SK-N-SH (cell line): ENCODE results near the gene AGAP1. TPM values are rescaled to one million over a fixed set of nuclear protein-coding genes. Genes with fewer than 3 reads are reported as not detected.

Experiments
- CTCF ChIA-PET: fragments of 300-600, 350-600 bp; formaldehyde crosslinking; extraction: SDS; loops from one replicate; lab custom pipeline; 2021; lab: Yijun Ruan, JAX
- POLR2A ChIA-PET: fragments of 350-600 bp; sonication (Branson Sonifier 250); formaldehyde crosslinking; extraction: SDS; loops from one replicate; lab custom pipeline; 2020; ENCODE audit warnings: antibody characterized with exemption, inconsistent platforms; lab: Yijun Ruan, JAX
- DNase-seq: peaks from one replicate; pipeline ENCODE4 v3.0.0; 2012
- H2AFZ ChIP-seq: fragments of 200-600 bp; sonication (generic); 2 replicates; pipeline ENCODE4 v1.8.1; 2016; ENCODE audit warnings: antibody characterized with exemption, mild to moderate bottlenecking, low read depth
- H3F3A ChIP-seq: fragments of 200-600 bp; sonication (generic); replicated peaks from 2 replicates; pipeline ENCODE3; 2016; ENCODE audit warnings: antibody characterized with exemption, mild to moderate bottlenecking; ENCODE audit not compliant: insufficient read depth
- H3K27ac ChIP-seq, 2 experiments: fragments of 200-500 bp in 1 of 2; fragments of 200-600 bp in 1 of 2; sonication (Bioruptor generic) in 1 of 2; sonication (generic), shearing (Covaris generic) in 1 of 2; 2 replicates each; pipeline versions ENCODE4 v1.5.1 to v1.6.1; 2014 to 2016; ENCODE audit warnings: low read depth in 2 of 2, inconsistent platforms in 1 of 2, low read length in 1 of 2, mild to moderate bottlenecking in 1 of 2, mixed read lengths in 1 of 2
- H3K27me3 ChIP-seq: fragments of 200-600 bp; sonication (generic), shearing (Covaris generic); 2 replicates; pipeline ENCODE4 v1.6.1; 2016; ENCODE audit warnings: mixed run types; ENCODE audit not compliant: insufficient read depth
- H3K36me3 ChIP-seq, 2 experiments: fragments of 200-500 bp in 1 of 2; fragments of 200-600 bp in 1 of 2; sonication (Bioruptor generic) in 1 of 2; sonication (generic) in 1 of 2; replicated peaks in 1 of 2; 2 replicates each; pipeline versions ENCODE3 to v1.5.1; 2014 to 2016; ENCODE audit warnings: low read length in 1 of 2, mild to moderate bottlenecking in 1 of 2; ENCODE audit not compliant: insufficient read depth in 2 of 2, control insufficient read depth in 1 of 2
- H3K4me1 ChIP-seq, 2 experiments: fragments of 200-500 bp in 1 of 2; fragments of 200-600 bp in 1 of 2; sonication (Bioruptor generic) in 1 of 2; sonication (generic), shearing (Covaris generic) in 1 of 2; 2 replicates each; pipeline versions ENCODE4 v1.5.1 to v1.6.1; 2014 to 2016; ENCODE audit warnings: low read depth in 1 of 2, low read length in 1 of 2, mixed run types in 1 of 2; ENCODE audit not compliant: insufficient read depth in 2 of 2, control insufficient read depth in 1 of 2
- H3K4me2 ChIP-seq: fragments of 200-600 bp; sonication (generic), shearing (Covaris generic); 2 replicates; pipeline ENCODE4 v1.6.1; 2017; ENCODE audit warnings: mixed run types
- H3K4me3 ChIP-seq, 2 experiments: fragments of 200-500 bp in 1 of 2; fragments of 200-600 bp in 1 of 2; sonication (Bioruptor generic) in 1 of 2; sonication (generic), shearing (Covaris generic) in 1 of 2; 2 replicates each; pipeline versions ENCODE4 v1.5.1 to v1.8.1; 2014 to 2016; ENCODE audit warnings: low read depth in 2 of 2, inconsistent platforms in 1 of 2, low read length in 1 of 2, mild to moderate bottlenecking in 1 of 2, mixed read lengths in 1 of 2, moderate library complexity in 1 of 2
- H3K79me2 ChIP-seq: fragments of 200-600 bp; sonication (generic); 2 replicates; pipeline ENCODE4 v1.8.1; 2017; ENCODE audit warnings: mild to moderate bottlenecking; ENCODE audit not compliant: insufficient read depth
- H3K9ac ChIP-seq: fragments of 200-600 bp; sonication (generic); 2 replicates; pipeline ENCODE4 v1.6.1; 2017; ENCODE audit warnings: mixed run types
- H3K9me2 ChIP-seq: fragments of 200-600 bp; sonication (generic); 2 replicates; pipeline ENCODE4 v1.6.1; 2017; ENCODE audit warnings: mixed run types
- H3K9me3 ChIP-seq: fragments of 200-600 bp; sonication (generic); 2 replicates; pipeline ENCODE4 v1.6.1; 2017; ENCODE audit warnings: mixed run types, mild to moderate bottlenecking, moderate library complexity
- H4K20me1 ChIP-seq: fragments of 200-600 bp; sonication (generic); 2 replicates; pipeline ENCODE4 v1.6.1; 2017; ENCODE audit warnings: mild to moderate bottlenecking, mixed run types; ENCODE audit not compliant: insufficient read depth
- ELF1 ChIP-seq: IDR thresholded peaks from 2 replicates; pipeline ENCODE4 v1.4.0; 2012
- EP300 ChIP-seq, 2 experiments: IDR thresholded peaks; 2 replicates each; pipeline versions ENCODE4 v1.4.0 to v1.6.1; 2012; ENCODE audit warnings: borderline replicate concordance in 1 of 2, low read depth in 1 of 2, low read length in 1 of 2
- GABPA ChIP-seq: IDR thresholded peaks from 2 replicates; pipeline ENCODE4 v1.4.0; 2012; ENCODE audit warnings: low read depth, mild to moderate bottlenecking
- MEF2A ChIP-seq: IDR thresholded peaks from 2 replicates; pipeline ENCODE4 v1.4.0; 2012; ENCODE audit warnings: low read depth, borderline replicate concordance
- NFIC ChIP-seq: IDR thresholded peaks from 2 replicates; pipeline ENCODE4 v1.4.0; 2012; ENCODE audit warnings: borderline replicate concordance
- RAD21 ChIP-seq: IDR thresholded peaks from 2 replicates; pipeline ENCODE4 v1.6.1; 2012; ENCODE audit warnings: mild to moderate bottlenecking, low read length
- RFX5 ChIP-seq: IDR thresholded peaks from 2 replicates; pipeline ENCODE4 v1.6.1; 2012; ENCODE audit warnings: mild to moderate bottlenecking, improper control_type of control experiment, low read length
- SIN3A ChIP-seq: IDR thresholded peaks from 2 replicates; pipeline ENCODE4 v1.6.1; 2012; ENCODE audit warnings: low read depth, mild to moderate bottlenecking, low read length, moderate library complexity, borderline replicate concordance
- SMC3 ChIP-seq: IDR thresholded peaks from 2 replicates; pipeline ENCODE4 v1.6.1; 2012; ENCODE audit warnings: low read depth, low read length, improper control_type of control experiment
- TAF1 ChIP-seq: IDR thresholded peaks from 2 replicates; pipeline ENCODE4 v1.6.1; 2012; ENCODE audit warnings: low read depth, mild to moderate bottlenecking, low read length, moderate library complexity, borderline replicate concordance
- TEAD4 ChIP-seq: IDR thresholded peaks from 2 replicates; pipeline ENCODE4 v1.4.0; 2012; ENCODE audit warnings: mild to moderate bottlenecking, borderline replicate concordance; ENCODE audit not compliant: insufficient read depth
- WGBS: methylation state at CpG from one replicate; pipeline ENCODE4 v1.1.6; 2017; ENCODE audit warnings: low lambda C conversion rate; 5-methylcytosine and 5-hydroxymethylcytosine counted together
- polyA plus RNA-seq, 3 experiments: library from polyadenylated mRNA; depleted of rRNA; stranded (reverse); fragments of >200 nt; gene quantifications; 2 replicates each; pipeline ENCODE4 v1.2.3, GENCODE V29; 2012
- TF ChIP-seq, protein P1 (sequence below): fragments of 150-350 bp; IDR thresholded peaks from 2 replicates; pipeline ENCODE4 v1.6.1; 2016; ENCODE audit warnings: mild to moderate bottlenecking, low read depth, low read length
- TF ChIP-seq, protein P2 (sequence below): IDR thresholded peaks from 2 replicates; pipeline ENCODE4 v1.4.0; 2012; ENCODE audit warnings: low read depth, borderline replicate concordance
- TF ChIP-seq, protein P3 (sequence below): fragments of 200-600 bp; sonication (generic); IDR thresholded peaks from 2 replicates; pipeline ENCODE4 v1.6.1; 2017; ENCODE audit warnings: antibody characterized with exemption, mild to moderate bottlenecking, moderate library complexity
- TF ChIP-seq, protein P4 (sequence below): IDR thresholded peaks from 2 replicates; pipeline ENCODE4 v1.6.1; 2012; ENCODE audit warnings: mild to moderate bottlenecking, low read depth, low read length, moderate library complexity

The AGAP1 gene
- polyA plus RNA-seq, 1 of the 3 experiments (the other 2 are of a cell fraction): 8.8 TPM

DNA sequence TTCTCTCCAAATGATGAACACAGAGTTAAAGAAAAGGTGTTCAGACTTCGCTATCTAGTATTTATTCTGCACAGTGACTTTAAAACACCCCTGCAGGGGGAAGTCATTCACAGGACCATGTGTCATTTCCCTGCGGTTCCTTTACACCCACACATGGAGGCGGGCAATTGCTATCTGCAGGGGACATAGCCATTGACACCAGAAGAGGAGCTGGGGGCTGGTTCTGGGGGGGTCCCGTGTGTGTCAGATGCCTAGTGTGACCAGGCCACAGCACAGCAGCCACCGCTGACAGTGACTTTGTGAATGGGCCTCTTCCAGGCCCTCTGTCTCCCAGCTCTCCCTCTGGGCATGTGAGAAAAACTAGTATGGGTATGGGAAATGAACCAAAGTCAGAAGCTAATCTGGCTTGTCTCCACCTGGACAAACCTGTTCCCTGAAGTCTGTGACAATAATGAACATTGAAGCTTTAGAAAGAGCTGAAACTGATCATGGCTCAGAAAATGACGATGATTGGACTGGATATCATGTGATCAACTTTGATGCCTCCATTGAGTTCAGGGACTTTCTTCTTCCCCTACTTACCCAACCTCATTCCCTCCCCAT, 681.8 kb downstream of the AGAP1 start:
- CTCF ChIA-PET: interaction anchor here (0.6 to 17.1 kb wide), 19 partner anchors 10 to 433 kb away, joined by 3 to 372 read pairs (median 5); no protein-coding TSS in a partner anchor
- peaks cover 0 to 16% of the 10 kb centered on the region in 2 experiments; a peak in 3 of 4 replicates for H3K4me1 ChIP-seq
- peak; percentile 23 for DNase-seq
- no peak overlapping the region for H2AFZ ChIP-seq
- no peak overlapping the region for H3K27ac ChIP-seq
- H3K36me3 ChIP-seq: no peaks in the 10 kb centered on the region
- H3K4me2 ChIP-seq: no peak overlapping the region
- H3K9ac ChIP-seq: no peak overlapping the region
- POLR2A ChIA-PET: no interaction called here
- no peaks in the 10 kb centered on the region for H4K20me1 ChIP-seq
- H3K4me3 ChIP-seq: no peak overlapping the region
- no peaks in the 10 kb centered on the region for H3K9me2 ChIP-seq
- H3K9me3 ChIP-seq: no peaks in the 10 kb centered on the region
- 69% methylated on average over 4 of the region's 6 CpGs for WGBS
- H3K79me2 ChIP-seq: no peaks in the 10 kb centered on the region
- no peak for TF ChIP-seq NFIC
- no peak for TF ChIP-seq TEAD4
- TF ChIP-seq, protein P1, sequence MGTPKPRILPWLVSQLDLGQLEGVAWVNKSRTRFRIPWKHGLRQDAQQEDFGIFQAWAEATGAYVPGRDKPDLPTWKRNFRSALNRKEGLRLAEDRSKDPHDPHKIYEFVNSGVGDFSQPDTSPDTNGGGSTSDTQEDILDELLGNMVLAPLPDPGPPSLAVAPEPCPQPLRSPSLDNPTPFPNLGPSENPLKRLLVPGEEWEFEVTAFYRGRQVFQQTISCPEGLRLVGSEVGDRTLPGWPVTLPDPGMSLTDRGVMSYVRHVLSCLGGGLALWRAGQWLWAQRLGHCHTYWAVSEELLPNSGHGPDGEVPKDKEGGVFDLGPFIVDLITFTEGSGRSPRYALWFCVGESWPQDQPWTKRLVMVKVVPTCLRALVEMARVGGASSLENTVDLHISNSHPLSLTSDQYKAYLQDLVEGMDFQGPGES: no peak
- no peak for TF ChIP-seq EP300 (IDR thresholded peaks at IDR 0.05; ENCODE audit: borderline replicate concordance in 1 of 2, low read depth in 1 of 2, low read length in 1 of 2)
- TF ChIP-seq GABPA: no peak
- TF ChIP-seq, protein P2, sequence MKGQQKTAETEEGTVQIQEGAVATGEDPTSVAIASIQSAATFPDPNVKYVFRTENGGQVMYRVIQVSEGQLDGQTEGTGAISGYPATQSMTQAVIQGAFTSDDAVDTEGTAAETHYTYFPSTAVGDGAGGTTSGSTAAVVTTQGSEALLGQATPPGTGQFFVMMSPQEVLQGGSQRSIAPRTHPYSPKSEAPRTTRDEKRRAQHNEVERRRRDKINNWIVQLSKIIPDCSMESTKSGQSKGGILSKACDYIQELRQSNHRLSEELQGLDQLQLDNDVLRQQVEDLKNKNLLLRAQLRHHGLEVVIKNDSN: no peak
- no peak for TF ChIP-seq ELF1
- TF ChIP-seq, all 33 proteins: peak for 0
- peaks cover 41% of the 10 kb centered on the region for H3K27me3 ChIP-seq
- peaks cover 33% of the 10 kb centered on the region for H3F3A ChIP-seq

DNA sequence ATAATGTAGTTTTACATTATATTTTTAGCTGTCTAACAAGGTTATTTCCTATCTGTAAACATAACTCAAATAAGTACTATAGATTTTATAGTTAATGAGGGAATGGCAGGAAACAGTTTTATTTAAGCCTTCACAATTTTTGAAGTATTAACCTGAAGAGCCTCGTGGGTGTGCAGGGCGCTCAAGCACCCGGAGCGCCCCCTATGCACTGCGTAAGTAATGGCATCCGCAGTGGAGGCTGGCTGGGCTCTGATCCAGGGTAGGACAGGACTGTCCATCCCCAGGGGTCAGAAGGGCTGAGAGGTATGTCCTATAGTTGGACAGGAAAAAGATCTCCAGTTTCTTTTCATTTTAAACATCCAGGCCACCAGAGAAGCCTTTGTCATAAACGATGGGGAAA, 682.6 kb downstream of the AGAP1 start:
- Histone ChIP-seq H2AFZ (no peak overlapping the region), H3K36me3 (no peaks in the 10 kb centered on the region), H3K79me2 (no peaks in the 10 kb centered on the region), H3K4me2 (no peak overlapping the region), H3K27ac (no peak overlapping the region), H3K4me3 (peak overlapping the region in 1 of 2 experiments; percentile 17; a peak in 1 of 4 replicates), H3K4me1 (peaks cover 0 to 16% of the 10 kb centered on the region in 2 experiments; a peak in 3 of 4 replicates), H3K9me2 (no peaks in the 10 kb centered on the region), H4K20me1 (no peaks in the 10 kb centered on the region), H3K27me3 (peaks cover 33% of the 10 kb centered on the region), H3K9ac (no peak overlapping the region), H3K9me3 (no peaks in the 10 kb centered on the region), H3F3A (peaks cover 33% of the 10 kb centered on the region)
- peak; percentile 85 for DNase-seq
- no peak for TF ChIP-seq ELF1
- no peak for TF ChIP-seq RFX5
- TF ChIP-seq, protein P3, sequence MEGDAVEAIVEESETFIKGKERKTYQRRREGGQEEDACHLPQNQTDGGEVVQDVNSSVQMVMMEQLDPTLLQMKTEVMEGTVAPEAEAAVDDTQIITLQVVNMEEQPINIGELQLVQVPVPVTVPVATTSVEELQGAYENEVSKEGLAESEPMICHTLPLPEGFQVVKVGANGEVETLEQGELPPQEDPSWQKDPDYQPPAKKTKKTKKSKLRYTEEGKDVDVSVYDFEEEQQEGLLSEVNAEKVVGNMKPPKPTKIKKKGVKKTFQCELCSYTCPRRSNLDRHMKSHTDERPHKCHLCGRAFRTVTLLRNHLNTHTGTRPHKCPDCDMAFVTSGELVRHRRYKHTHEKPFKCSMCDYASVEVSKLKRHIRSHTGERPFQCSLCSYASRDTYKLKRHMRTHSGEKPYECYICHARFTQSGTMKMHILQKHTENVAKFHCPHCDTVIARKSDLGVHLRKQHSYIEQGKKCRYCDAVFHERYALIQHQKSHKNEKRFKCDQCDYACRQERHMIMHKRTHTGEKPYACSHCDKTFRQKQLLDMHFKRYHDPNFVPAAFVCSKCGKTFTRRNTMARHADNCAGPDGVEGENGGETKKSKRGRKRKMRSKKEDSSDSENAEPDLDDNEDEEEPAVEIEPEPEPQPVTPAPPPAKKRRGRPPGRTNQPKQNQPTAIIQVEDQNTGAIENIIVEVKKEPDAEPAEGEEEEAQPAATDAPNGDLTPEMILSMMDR: peak; percentile 77
- no peak for TF ChIP-seq TAF1
- no peak for TF ChIP-seq MEF2A
- TF ChIP-seq NFIC: peak; percentile 19; the same call in 1 of the 2 replicates
- no peak for TF ChIP-seq SIN3A
- TF ChIP-seq SMC3: peak; percentile 19; the same call in 1 of the 2 replicates
- TF ChIP-seq, protein P4, sequence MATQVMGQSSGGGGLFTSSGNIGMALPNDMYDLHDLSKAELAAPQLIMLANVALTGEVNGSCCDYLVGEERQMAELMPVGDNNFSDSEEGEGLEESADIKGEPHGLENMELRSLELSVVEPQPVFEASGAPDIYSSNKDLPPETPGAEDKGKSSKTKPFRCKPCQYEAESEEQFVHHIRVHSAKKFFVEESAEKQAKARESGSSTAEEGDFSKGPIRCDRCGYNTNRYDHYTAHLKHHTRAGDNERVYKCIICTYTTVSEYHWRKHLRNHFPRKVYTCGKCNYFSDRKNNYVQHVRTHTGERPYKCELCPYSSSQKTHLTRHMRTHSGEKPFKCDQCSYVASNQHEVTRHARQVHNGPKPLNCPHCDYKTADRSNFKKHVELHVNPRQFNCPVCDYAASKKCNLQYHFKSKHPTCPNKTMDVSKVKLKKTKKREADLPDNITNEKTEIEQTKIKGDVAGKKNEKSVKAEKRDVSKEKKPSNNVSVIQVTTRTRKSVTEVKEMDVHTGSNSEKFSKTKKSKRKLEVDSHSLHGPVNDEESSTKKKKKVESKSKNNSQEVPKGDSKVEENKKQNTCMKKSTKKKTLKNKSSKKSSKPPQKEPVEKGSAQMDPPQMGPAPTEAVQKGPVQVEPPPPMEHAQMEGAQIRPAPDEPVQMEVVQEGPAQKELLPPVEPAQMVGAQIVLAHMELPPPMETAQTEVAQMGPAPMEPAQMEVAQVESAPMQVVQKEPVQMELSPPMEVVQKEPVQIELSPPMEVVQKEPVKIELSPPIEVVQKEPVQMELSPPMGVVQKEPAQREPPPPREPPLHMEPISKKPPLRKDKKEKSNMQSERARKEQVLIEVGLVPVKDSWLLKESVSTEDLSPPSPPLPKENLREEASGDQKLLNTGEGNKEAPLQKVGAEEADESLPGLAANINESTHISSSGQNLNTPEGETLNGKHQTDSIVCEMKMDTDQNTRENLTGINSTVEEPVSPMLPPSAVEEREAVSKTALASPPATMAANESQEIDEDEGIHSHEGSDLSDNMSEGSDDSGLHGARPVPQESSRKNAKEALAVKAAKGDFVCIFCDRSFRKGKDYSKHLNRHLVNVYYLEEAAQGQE: no peak
- TF ChIP-seq RAD21: peak; percentile 45
- POLR2A ChIA-PET: no interaction called here
- CTCF ChIA-PET: interaction anchor here (0.6 to 17.1 kb wide), 22 partner anchors 11 to 433 kb away, joined by 3 to 372 read pairs (median 5); no protein-coding TSS in a partner anchor
- 10% methylated on average over 7 of the region's 7 CpGs for WGBS
